H9 (cell line): ENCODE results near the gene CCT6A. TPM values are rescaled to one million over a fixed set of nuclear protein-coding genes. Genes with fewer than 3 reads are reported as not detected.

ENCODE experiments used
- DNase-seq: peaks from one replicate; pipeline ENCODE4 v3.0.0-alpha.2; 2017
- H2AFZ ChIP-seq: one replicate; pipeline ENCODE4 v1.6.1; 2013; ENCODE audit warnings: mild to moderate bottlenecking, low read length, control low read depth, moderate library complexity
- H2AK5ac ChIP-seq: 2 replicates; pipeline ENCODE4 v1.6.1; 2013; ENCODE audit warnings: low read length, control low read depth, mixed read lengths; ENCODE audit not compliant: insufficient read length
- H2BK120ac ChIP-seq: one replicate; pipeline ENCODE4 v1.6.1; 2013; ENCODE audit warnings: low read depth, mild to moderate bottlenecking, low read length, control low read depth, inconsistent platforms; ENCODE audit not compliant: poor library complexity, severe bottlenecking
- H2BK12ac ChIP-seq: 2 replicates; pipeline ENCODE4 v1.6.1; 2013; ENCODE audit warnings: low read length, control low read depth, mixed read lengths, low read depth; ENCODE audit not compliant: insufficient read length
- H2BK15ac ChIP-seq: 2 replicates; pipeline ENCODE4 v1.6.1; 2013; ENCODE audit warnings: low read depth, low read length, control low read depth
- H2BK20ac ChIP-seq: one replicate; pipeline ENCODE4 v1.6.1; 2013; ENCODE audit warnings: low read depth, mild to moderate bottlenecking, low read length, control low read depth, inconsistent platforms; ENCODE audit not compliant: poor library complexity, severe bottlenecking
- H2BK5ac ChIP-seq: 2 replicates; pipeline ENCODE4 v1.6.1; 2013; ENCODE audit warnings: low read length, control low read depth, mixed read lengths; ENCODE audit not compliant: insufficient read length
- H3K14ac ChIP-seq: 2 replicates; pipeline ENCODE4 v1.6.1; 2013; ENCODE audit warnings: low read length, control low read depth; ENCODE audit not compliant: insufficient read depth
- H3K18ac ChIP-seq: 2 replicates; pipeline ENCODE4 v1.6.1; 2013; ENCODE audit warnings: low read depth, mild to moderate bottlenecking, mixed read lengths, low read length, control low read depth; ENCODE audit not compliant: insufficient read length
- H3K23ac ChIP-seq: 2 replicates; pipeline ENCODE4 v1.6.1; 2013; ENCODE audit warnings: low read length, control low read depth, mixed read lengths, low read depth; ENCODE audit not compliant: insufficient read length
- H3K23me2 ChIP-seq: 2 replicates; pipeline ENCODE4 v1.6.1; 2013; ENCODE audit warnings: low read depth, mild to moderate bottlenecking, mixed read lengths, low read length, control low read depth; ENCODE audit not compliant: insufficient read length, poor library complexity, severe bottlenecking
- H3K27ac ChIP-seq: 2 replicates; pipeline ENCODE4 v1.5.1; 2013; ENCODE audit warnings: low read length, control low read depth, mixed read lengths, low read depth; ENCODE audit not compliant: insufficient read length
- H3K27me3 ChIP-seq: 2 replicates; pipeline ENCODE4 v1.6.1; 2013; ENCODE audit warnings: low read length, control low read depth, inconsistent platforms; ENCODE audit not compliant: insufficient read depth
- H3K4ac ChIP-seq: 2 replicates; pipeline ENCODE4 v1.6.1; 2013; ENCODE audit warnings: low read depth, mild to moderate bottlenecking, control low read depth, inconsistent platforms, low read length, moderate library complexity
- H3K4me1 ChIP-seq: 2 replicates; pipeline ENCODE4 v1.6.1; 2013; ENCODE audit warnings: low read length, control low read depth, inconsistent platforms; ENCODE audit not compliant: insufficient read depth
- H3K4me2 ChIP-seq: 2 replicates; pipeline ENCODE4 v1.6.1; 2013; ENCODE audit warnings: low read length, control low read depth, mixed read lengths; ENCODE audit not compliant: insufficient read length, insufficient read depth
- H3K56ac ChIP-seq: 2 replicates; pipeline ENCODE4 v1.6.1; 2013; ENCODE audit warnings: low read depth, mild to moderate bottlenecking, mixed read lengths, low read length, control low read depth; ENCODE audit not compliant: insufficient read length
- H3K79me1 ChIP-seq: 2 replicates; pipeline ENCODE4 v1.6.1; 2013; ENCODE audit warnings: low read depth, mild to moderate bottlenecking, moderate library complexity, low read length, control low read depth, inconsistent platforms; ENCODE audit not compliant: insufficient read depth, poor library complexity, severe bottlenecking
- H3K79me2 ChIP-seq: 2 replicates; pipeline ENCODE4 v1.6.1; 2013; ENCODE audit warnings: low read length, control low read depth, inconsistent platforms; ENCODE audit not compliant: insufficient read depth
- H3K9ac ChIP-seq: 2 replicates; pipeline ENCODE4 v1.6.1; 2013; ENCODE audit warnings: low read length, control low read depth, mixed read lengths; ENCODE audit not compliant: insufficient read length; ENCODE audit errors: extremely low read depth
- H3K9me3 ChIP-seq: one replicate; pipeline ENCODE4 v1.6.1; 2013; ENCODE audit warnings: low read depth, low read length, inconsistent platforms; ENCODE audit not compliant: control insufficient read depth
- H3T11ph ChIP-seq: one replicate; pipeline ENCODE4 v1.6.1; 2013; ENCODE audit warnings: mild to moderate bottlenecking, low read length, control low read depth, inconsistent platforms
- H4K20me1 ChIP-seq: one replicate; pipeline ENCODE4 v1.6.1; 2013; ENCODE audit not compliant: control insufficient read depth, insufficient read length, insufficient read depth
- H4K5ac ChIP-seq: 2 replicates; pipeline ENCODE4 v1.6.1; 2013; ENCODE audit warnings: low read depth, mild to moderate bottlenecking, mixed read lengths, low read length, control low read depth; ENCODE audit not compliant: insufficient read length
- H4K8ac ChIP-seq: replicated peaks from 2 replicates; pipeline ENCODE4 v1.6.1; 2013; ENCODE audit warnings: low read length, control low read depth, mixed read lengths, low read depth; ENCODE audit not compliant: insufficient read length
- H4K91ac ChIP-seq: 2 replicates; pipeline ENCODE4 v1.6.1; 2013; ENCODE audit warnings: low read depth, mild to moderate bottlenecking, moderate library complexity, mixed read lengths, low read length, control low read depth; ENCODE audit not compliant: insufficient read length
- H3K27ac Mint-ChIP-seq, 3 experiments: 2 replicates in 2 of 3; 3 replicates in 1 of 3; pipeline ENCODE4 v1.8.0; 2020 to 2021; ENCODE audit warnings: mixed read lengths in 3 of 3, mild to moderate bottlenecking in 1 of 3, moderate library complexity in 1 of 3
- H3K27me3 Mint-ChIP-seq: 2 replicates; pipeline ENCODE4 v1.8.0; 2021; ENCODE audit warnings: low read depth, mild to moderate bottlenecking, moderate library complexity, mixed read lengths
- H3K36me3 Mint-ChIP-seq, 3 experiments: 2 replicates in 2 of 3; 3 replicates in 1 of 3; pipeline ENCODE4 v1.8.0; 2020 to 2021; ENCODE audit warnings: low read depth in 3 of 3, mixed read lengths in 3 of 3; ENCODE audit not compliant: insufficient read depth in 1 of 3
- H3K4me1 Mint-ChIP-seq, 2 experiments: 2 replicates each; pipeline ENCODE4 v1.8.0; 2020; ENCODE audit warnings: mixed read lengths in 2 of 2
- H3K4me3 Mint-ChIP-seq, 2 experiments: 2 replicates in 1 of 2; 3 replicates in 1 of 2; pipeline ENCODE4 v1.8.0; 2020 to 2021; ENCODE audit warnings: mild to moderate bottlenecking in 2 of 2, mixed read lengths in 2 of 2, moderate library complexity in 1 of 2
- H3K9me3 Mint-ChIP-seq, 2 experiments: 2 replicates in 1 of 2; 3 replicates in 1 of 2; pipeline ENCODE4 v1.8.0; 2020; ENCODE audit warnings: mild to moderate bottlenecking in 2 of 2, mixed read lengths in 2 of 2, moderate library complexity in 1 of 2
- WGBS: extraction: QIAGEN DNeasy Blood & Tissue Kit; methylation state at CpG from one replicate; pipeline ENCODE4 v1.1.7; 2013; ENCODE audit warnings: missing lambda C conversion rate, low lambda C conversion rate, mixed read lengths; ENCODE audit not compliant: insufficient read length; ENCODE audit errors: extremely low coverage; 5-methylcytosine and 5-hydroxymethylcytosine counted together
- total RNA-seq: library from RNA; stranded (reverse); gene quantifications from 2 replicates; pipeline ENCODE4 v1.2.1, GENCODE V29; 2021
- TF ChIP-seq, protein P1 (sequence below): fragments of 200-600 bp; sonication (generic); conservative IDR thresholded peaks from 3 replicates; pipeline ENCODE4 v1.8.0; 2021; ENCODE audit warnings: antibody characterized with exemption, mild to moderate bottlenecking

The CCT6A gene
- total RNA-seq, 1 experiment from 2014 or later, result 303 TPM

DNA sequence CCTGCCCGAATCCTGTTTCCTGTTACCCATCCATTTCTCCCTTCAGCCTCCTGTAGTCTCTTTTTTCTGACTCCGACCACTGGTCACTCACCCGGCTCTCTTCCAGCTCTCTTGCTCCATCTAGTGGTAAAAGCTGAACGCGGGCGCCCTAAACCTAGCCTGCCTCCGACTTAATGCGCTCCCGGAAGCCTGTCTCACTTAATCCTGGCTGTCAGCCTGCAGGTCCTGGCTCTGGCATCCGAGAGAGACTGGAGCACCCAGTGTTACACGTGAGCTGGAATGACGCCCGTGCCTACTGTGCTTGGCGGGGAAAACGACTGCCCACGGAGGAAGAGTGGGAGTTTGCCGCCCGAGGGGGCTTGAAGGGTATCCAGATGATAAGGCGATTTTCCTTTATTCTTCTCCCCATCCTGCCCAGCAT lies 22.8 kb downstream of the CCT6A start:
- Histone ChIP-seq H3K4me2 (no peak overlapping the region), H3T11ph (no peak overlapping the region), H3K27me3 (no peaks in the 10 kb centered on the region), H3K23ac (no peak overlapping the region), H4K8ac (no peak overlapping the region), H3K4ac (no peak overlapping the region), H3K9me3 (no peaks in the 10 kb centered on the region), H2BK120ac (no peak overlapping the region), H2BK20ac (no peak overlapping the region), H3K79me1 (peaks cover 2% of the 10 kb centered on the region), H3K56ac (no peak overlapping the region), H4K20me1 (no peaks in the 10 kb centered on the region), H2AFZ (no peak overlapping the region), H3K4me1 (no peaks in the 10 kb centered on the region), H4K91ac (no peak overlapping the region), H3K23me2 (no peaks in the 10 kb centered on the region), H4K5ac (no peak overlapping the region), H3K18ac (no peak overlapping the region), H2BK15ac (no peak overlapping the region), H3K79me2 (no peaks in the 10 kb centered on the region), H2BK5ac (no peak overlapping the region), H2BK12ac (no peak overlapping the region), H3K9ac (no peak overlapping the region), H2AK5ac (no peak overlapping the region), H3K14ac (no peak overlapping the region), H3K27ac (no peak overlapping the region)
- Mint-ChIP-seq H3K9me3 (no peaks in the 10 kb centered on the region; a peak in 1 of 5 replicates), H3K4me1 (peaks cover 3% of the 10 kb centered on the region in 2 experiments), H3K36me3 (peaks cover 36 to 50% (median 45%) of the 10 kb centered on the region in 3 experiments), H3K27me3 (no peaks in the 10 kb centered on the region), H3K4me3 (no peak overlapping the region), H3K27ac (peak overlapping the region; percentile 94 to 99 (median 97); a peak in 6 of 7 replicates)
- peak; percentile 87 for DNase-seq
- TF ChIP-seq, protein P1, sequence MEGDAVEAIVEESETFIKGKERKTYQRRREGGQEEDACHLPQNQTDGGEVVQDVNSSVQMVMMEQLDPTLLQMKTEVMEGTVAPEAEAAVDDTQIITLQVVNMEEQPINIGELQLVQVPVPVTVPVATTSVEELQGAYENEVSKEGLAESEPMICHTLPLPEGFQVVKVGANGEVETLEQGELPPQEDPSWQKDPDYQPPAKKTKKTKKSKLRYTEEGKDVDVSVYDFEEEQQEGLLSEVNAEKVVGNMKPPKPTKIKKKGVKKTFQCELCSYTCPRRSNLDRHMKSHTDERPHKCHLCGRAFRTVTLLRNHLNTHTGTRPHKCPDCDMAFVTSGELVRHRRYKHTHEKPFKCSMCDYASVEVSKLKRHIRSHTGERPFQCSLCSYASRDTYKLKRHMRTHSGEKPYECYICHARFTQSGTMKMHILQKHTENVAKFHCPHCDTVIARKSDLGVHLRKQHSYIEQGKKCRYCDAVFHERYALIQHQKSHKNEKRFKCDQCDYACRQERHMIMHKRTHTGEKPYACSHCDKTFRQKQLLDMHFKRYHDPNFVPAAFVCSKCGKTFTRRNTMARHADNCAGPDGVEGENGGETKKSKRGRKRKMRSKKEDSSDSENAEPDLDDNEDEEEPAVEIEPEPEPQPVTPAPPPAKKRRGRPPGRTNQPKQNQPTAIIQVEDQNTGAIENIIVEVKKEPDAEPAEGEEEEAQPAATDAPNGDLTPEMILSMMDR, result peak; percentile 97
- no CpG with 5 or more reads among the region's 19 CpGs for WGBS
